Activated CD4-positive, alpha-beta T cell treated with anti-CD3 and anti-CD28 coated beads, Interleukin-2, Interleukin-4, amounts not matched to agents 100 ng/mL and 50 ng/mL, durations not matched to agents 16 hours and 8 hours (primary cell): ENCODE results near the gene XPOT.

Source experiments
- DNase-seq: peaks from one replicate; pipeline ENCODE4 v3.0.0-alpha.2; 2020; ENCODE audit warnings: low spot score

Gene XPOT

GRCh38 chr12:64466178-64466577 is 62.0 kb downstream of the XPOT start:
- DNase-seq: no peak

- no peak for DNase-seq
Observed at GRCh38 chr12:64468966-64469365, 64.8 kb downstream of the XPOT start.

DNA sequence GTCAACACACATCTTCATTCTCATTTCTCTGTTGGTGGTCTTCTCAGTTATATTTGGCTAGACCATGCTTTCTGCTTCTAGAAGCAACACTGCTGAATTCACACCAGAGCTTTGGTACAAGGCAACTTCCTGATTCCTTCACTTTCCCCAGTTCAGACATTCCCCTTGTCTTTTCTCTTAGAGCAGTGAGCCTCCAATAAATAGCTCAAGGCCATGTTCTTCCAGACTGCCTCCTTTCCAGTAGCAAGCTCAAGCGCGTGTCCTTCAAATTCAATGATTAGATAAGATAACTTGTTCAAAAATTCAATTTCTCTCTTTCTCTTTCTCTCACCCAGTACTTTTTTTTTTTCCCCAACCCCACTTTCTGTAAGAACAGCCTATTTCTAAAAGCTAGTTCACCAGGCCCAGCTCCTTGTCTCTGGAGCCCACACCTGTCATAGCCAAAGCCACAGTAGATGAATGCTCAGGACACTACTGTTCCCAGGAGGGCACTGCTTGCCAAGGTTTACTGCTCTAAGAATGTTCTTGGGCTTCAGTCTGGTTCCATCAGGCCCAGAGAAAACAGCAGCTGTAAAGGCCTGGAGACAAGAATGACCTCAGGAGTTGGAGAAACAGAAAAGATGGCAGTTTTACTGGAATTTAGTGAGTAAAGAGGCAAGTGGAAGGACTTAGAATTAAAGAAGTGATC is 65.4 kb downstream of the XPOT start:
- DNase-seq: no peak

DNA sequence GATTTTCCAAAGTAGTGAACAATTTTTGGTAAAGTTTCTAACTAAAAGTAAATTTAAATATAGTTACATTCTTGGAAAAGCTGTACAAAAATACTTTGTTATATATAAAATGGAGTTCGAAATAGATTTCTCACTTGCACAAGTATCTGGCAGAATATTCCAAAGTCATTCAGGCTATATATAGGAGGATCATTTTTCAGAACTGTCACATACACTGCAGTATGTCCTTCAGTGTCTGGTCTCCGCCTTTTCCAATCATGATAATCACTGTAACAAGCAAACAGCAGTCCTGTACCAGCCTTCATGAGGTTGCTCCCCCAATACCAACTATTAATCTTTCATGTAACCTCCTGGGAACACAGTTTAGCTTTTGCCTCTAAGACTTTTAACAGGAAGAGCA is 66.3 kb downstream of the XPOT start:
- no peak for DNase-seq

DNA sequence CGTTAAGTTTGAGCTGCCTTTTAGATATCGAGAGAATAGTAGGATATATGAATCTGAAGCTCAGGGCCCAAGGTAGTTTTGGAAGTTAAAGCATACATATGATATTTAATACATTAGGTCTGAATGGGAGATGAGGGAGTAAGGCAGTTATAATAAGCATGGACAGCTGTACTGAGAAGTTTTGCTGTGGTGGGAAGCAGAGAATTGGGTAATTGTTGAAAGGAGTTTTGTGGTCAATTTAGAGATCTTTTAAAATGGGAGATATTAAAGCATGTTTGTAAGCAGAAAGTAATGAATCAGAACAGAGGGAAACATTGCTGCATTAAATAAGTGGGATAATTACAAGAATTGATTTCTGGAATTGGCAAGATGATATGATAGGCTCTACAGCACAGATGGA is 69.0 kb downstream of the XPOT start:
- no peak for DNase-seq

DNA sequence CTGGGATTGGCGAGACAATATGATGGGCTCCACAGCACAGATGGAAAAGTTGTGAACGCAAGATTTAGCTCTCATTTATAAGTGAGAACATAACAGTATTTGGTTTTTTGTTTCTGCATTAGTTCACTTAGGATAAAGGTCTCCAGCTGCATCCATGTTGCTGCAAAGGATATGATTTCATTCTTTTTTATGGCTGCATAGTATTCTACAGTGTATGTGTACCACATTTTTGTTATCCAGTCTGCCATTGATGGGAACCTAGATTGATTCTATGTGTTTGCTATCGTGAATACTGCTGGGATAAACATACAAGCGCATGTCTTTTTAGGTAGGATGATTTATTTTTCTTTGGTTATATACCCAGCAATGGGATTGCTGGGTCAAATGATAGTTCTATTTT is 71.3 kb downstream of the XPOT start:
- no peak for DNase-seq

DNA sequence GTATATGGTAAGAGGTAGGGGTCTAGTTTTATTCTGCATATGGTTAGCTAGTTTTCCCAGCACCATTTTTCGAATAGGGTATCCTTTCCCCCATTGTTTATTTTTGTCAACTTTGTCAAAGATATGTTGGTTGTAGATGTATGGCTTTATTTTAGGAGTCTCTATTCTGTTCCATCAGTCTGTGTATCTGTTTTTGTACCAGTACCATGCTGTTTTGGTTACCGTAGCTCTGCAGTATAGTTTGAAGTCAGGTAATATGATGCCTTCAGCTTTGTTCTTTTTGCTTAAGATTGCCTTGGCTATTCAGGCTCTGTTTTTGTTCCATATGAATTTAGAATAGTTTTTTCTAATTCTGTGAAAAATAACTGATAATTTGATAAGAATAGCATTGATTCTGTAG is 72.7 kb downstream of the XPOT start:
- DNase-seq: no peak

DNA sequence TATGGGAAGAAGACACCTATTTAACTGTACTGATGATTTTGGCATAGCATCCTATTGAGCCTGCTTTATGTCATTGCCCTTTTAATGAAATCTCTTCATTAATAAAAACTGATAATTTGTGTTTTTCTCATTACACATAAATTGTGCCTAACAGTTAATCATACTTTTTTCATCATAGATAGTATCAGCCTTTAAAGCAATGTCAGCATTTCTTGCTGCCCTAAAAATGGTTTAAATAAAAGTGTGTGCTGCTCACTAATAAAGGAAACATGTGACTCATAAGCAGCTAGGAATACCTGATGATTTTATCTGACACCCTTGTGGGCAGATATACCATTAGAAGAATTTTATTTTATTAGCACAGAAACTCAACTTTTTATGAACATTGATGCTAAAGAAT is 74.5 kb downstream of the XPOT start:
- DNase-seq: no peak

GRCh38 chr12:64480148-64480547 is 76.0 kb downstream of the XPOT start:
- DNase-seq: no peak

GRCh38 chr12:64486657-64487056 is 82.5 kb downstream of the XPOT start:
- DNase-seq: no peak

DNA sequence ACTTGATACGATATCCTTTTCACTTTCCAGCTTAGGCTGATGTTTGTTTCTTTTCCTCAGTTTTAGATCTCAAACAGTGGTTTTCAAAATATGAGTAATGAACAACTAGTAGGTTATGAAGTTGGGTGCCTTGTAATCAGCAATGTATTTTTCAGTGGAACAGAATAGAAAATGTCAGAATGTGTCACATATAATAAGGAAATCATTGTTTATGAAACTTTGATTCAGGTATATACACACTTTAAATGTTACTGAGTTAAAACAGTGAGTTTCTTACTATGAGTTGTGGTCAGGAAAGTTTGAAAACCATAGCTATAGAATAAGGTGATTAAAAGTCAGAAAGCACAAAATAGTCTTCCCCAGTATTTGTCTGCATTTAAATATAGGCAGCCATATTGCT is 87.5 kb downstream of the XPOT start:
- peak; percentile 5 for DNase-seq

GRCh38 chr12:64493513-64493912 is 89.3 kb downstream of the XPOT start:
- no peak for DNase-seq

GRCh38 chr12:64494998-64495729 is 91.0 kb downstream of the XPOT start:
- DNase-seq: no peak

GRCh38 chr12:64496839-64497400 is 92.7 kb downstream of the XPOT start:
- no peak for DNase-seq

DNA sequence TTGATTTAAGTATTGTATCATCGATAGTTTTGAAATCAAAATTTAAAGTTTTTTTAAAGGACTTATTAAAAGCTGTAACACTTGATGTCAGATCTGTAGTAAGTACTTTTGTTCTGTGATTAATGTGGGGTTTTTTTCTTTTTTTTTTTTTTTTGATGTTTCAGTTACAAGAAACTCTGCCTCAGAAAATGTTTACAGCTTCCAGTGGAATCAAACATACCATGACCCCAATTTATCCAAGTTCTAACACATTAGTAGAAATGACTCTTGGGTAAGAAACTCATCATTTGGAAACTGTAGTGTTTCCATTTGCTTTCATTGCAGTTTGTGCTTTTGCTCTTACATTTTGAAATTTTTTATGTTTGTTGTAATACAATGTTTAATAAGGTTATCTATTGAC is 93.3 kb downstream of the XPOT start:
- no peak for DNase-seq

DNA sequence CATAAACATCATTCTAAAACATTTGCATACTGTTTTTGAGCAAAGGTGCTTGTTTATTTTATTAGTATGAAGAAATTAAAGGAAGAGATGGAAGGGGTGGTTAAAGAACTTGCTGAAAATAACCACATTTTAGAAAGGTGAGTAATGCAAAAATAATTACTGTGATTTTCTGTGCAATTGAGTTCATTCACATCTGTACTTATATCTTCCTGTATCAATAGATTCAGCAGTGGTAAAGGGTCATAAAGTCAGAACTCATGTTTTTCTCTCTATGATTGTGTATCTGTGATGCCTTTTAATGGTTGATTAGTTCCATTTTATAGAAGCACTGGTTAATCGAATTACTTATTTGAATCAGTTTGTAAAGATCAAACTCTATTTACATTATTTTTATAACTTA is 93.7 kb downstream of the XPOT start:
- DNase-seq: no peak

DNA sequence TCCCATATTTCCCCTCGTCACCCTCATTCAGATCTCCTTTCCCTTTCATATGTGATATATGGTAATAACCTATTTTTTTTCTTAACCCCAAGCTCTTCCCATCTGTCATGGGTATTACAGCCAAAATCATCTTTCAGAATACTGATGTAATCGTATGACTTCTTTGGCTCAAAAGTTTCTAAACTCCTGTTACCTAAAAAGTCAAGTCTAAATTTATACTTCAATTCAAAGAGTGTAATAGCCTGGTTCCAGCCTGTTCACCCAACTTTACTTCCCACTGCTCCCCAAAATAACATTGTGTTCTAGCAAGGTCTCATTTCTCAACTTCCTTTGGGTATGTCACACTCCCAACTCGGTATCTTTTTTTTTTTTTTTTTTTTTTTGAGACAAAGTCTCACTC is 96.2 kb downstream of the XPOT start:
- no peak for DNase-seq
